Renal cortex interstitium (tissue), 11 donors: Measurements from ENCODE around the gene AKAP12. TPM values are rescaled to one million over a fixed set of nuclear protein-coding genes. Genes with fewer than 3 reads are reported as not detected.

Experiments used
- DNase-seq, 11 donors: peaks; one replicate each; pipeline ENCODE4 v3.0.0-alpha.2; 2013; ENCODE audit warnings: low read depth in 9 of 11, low spot score in 4 of 11; ENCODE audit errors: extremely low read depth in 1 of 11
- polyA plus RNA-seq, 3 donors: library from polyadenylated mRNA; unstranded; fragments of 120-200 nt; gene quantifications; one replicate each; pipeline ENCODE4 v1.2.1, GENCODE V29; 2013; ENCODE audit not compliant: insufficient read length in 3 of 3

Gene AKAP12
- polyA plus RNA-seq, 3 donors = 175 to 206 (median 194) TPM

DNA sequence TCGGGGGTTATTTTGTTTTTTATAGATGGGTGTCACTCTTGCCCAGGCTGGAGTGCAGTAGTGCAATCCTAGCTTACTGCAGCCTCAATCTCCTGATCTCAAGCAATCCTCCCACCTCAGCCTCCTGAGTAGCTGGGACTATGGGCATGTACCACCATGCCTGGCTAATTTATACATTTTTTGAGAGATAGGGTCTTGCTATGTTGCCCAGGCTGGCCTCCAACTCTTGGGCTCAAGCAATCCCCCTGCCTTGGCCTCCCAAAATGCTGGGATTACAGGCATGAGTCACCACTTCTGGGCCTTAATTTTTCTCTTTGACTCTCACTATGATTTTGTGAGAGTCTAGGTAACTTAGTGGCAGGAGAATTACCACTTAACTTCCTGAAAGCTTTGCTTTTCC, 23.3 kb downstream of the AKAP12 start:
- DNase-seq = no peak

DNA sequence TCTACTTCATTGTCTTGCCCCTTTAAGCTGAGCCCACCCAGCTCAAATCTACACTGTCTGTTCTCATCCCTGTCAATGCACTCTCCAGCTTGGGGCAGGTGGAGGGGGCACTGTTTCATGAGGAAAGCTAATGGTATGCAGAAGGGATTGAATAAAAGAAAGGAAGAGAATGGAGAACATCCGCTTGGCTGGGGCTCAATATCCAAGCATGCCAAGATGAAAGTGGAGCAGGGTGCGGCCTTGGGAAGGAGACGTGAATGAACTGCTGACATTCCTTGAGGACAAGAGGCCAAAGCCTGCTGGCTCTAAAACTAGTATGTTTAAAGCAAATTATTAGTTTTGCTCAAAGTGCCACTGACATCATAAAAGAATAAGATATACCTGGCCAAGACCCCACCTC, 24.2 kb downstream of the AKAP12 start:
- no peak for DNase-seq

DNA sequence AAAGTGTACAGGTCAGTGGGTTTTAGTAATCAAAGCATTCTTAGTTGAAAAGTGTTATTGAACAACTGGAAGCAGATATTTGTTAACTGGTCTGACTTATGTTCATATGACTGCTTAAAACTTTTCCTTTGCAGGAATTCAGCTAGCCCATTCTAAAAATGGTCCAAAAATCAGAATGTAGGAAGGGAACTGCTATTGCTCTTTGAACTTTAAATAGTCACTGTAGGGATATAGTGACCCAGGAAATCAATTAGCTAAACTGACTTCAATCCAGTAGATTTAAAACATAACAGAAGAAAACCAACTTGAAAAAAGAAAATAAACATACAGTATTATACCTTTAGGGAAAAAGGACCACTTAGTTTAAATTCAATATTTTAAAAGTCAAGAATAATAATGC, 25.5 kb downstream of the AKAP12 start:
- no peak for DNase-seq

DNA sequence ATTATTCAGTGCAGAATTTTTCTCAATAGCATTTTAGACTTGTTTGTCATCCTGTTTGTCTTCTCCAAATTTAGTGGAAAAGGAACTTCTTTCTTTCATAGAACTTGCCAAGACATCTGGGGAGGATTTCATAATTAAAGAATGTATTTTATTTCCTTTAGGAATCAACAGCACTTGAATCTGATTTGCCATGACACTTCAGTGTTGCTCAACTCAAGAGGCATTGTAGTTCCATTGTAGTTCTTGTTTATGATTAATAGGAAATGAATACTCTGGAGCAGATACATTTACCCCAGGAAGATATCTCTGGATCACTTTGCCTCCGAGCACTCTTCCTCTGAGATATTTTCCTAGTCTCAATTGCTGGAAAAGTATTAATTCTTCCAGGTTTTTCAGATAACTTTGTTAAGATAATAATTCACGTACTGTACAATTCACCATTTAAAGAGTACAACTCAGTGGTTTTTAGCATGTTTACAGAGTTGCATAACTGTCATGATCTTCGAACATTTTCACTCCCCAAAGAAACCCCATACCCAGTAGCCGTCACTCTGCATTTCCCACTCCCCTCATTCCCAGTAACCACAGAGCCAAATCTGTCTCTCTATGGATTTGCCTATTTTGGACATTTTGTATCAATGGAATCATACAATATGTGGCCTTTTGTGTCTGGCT, 29.7 kb downstream of the AKAP12 start:
- DNase-seq = no peak

DNA sequence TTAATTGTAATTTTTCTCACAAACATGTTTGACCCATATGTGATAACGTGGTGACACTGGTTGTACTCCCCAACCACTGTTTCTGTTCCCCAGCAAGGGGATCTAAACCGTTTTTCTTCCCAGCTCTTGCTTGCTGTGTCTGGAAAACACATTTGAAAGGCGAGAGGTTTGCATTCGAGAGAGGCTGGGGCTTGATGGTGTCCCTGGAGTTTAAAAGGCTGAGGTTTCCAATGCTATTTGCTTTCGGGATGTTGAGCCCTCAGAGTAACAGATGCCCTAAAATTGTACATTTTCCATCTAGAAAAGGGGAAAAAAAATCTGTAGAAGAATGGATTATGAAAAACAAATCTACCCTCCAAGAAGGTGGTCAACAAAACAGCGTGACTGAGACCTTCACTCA, 35.4 kb downstream of the AKAP12 start:
- no peak for DNase-seq

DNA sequence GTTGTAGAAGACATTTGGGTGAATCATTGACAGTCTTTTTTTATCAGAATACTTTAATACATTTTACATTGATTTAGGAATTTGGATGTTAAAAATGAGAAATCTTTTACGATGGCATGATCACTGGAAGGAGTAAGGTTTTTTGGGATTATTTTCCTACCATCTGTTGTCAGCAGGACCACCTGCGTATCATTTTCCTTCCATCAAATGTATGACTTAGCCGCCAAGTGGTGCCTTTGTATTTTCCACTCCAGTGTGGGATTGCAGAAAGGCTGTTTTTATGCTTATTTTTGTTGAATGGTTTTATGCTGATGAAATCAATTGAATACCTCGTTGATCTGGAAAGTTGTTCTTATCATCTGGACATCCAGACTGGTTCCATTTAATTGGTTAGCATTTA, 35.8 kb downstream of the AKAP12 start:
- DNase-seq = no peak

DNA sequence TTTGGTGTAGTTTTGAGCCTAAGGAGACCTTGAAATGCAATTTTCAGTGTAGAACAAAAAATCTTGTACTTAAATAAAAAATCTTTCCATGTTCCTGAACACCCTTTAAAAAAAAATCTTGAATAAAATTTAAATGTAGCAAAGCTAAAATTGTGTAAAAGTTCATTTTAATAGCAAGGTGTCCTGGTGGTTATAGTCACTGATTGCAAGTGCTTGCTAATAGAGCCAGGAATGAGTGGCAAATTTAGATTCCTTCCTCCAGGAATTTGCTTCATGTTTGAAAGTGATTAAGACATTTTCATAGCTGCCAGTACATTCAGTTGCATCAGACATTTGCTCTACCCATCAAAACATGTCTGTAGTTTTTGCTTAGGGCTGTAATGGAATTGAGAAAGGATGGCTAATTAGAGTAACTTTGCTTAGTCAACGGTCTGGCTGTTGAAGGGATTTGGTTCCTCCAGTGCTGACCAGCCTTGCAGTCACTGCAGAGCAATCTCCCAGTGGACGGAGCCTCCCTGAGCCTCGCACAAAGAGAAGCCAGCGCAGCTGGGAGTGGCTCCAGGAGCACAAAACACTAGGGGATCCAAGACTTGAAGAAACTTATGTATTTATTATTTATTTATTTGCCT, 36.5 kb downstream of the AKAP12 start:
- no peak for DNase-seq

DNA sequence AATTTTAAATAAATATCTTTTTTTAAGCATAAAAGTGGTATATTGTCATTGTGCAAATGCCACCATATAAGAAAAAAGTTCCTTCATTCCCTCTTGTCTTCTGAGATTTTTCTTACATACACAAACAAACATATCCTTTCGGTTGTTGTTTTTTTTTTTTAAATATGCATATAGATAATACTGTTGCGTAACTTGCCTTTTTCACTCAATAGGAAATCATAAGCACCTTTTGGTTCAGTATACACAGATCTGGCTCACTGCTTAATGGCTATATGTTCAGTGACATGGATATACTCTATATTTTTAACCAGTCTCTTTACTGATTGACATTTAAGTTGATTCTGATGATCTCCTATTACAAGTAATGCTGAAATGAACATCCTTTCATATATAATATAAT, 40.1 kb downstream of the AKAP12 start:
- no peak for DNase-seq

DNA sequence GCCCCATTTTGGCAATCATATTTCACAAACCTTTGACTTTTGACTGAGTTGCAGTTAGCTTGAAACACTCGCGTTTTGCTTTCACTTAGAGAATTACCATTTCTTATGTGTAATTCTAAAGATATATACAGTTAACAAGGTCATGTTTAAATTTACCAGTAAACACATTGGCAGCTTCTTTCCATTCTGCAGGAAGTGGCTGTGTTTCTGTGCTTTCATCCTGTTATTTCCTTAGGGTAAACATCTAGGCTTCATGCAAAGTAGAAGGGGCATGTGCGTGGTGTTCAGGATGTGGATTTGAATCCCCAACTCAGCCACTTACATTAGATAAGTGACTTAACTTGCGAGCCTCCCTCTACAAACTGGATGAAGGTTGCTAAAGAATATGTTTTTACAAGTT, 41.1 kb downstream of the AKAP12 start:
- no peak for DNase-seq

DNA sequence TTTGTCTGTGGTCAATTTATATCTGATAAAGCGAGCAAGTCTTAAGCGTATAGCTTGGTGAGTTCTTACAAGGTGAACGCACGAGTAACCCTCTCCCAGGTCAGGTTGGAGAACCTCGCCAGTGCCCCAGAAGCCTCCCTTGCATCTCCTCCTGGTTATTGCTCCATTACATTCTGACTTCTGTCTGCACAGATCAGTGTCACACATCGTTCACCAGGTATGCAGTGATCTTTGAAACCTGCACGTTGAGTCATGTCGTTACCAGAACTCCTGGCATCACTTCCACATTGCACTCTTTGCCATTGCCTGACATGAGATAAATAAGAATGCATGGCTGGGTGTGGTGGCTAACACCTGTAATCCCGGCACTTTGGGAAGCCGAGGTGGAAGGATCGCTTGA, 44.2 kb downstream of the AKAP12 start:
- DNase-seq = no peak

DNA sequence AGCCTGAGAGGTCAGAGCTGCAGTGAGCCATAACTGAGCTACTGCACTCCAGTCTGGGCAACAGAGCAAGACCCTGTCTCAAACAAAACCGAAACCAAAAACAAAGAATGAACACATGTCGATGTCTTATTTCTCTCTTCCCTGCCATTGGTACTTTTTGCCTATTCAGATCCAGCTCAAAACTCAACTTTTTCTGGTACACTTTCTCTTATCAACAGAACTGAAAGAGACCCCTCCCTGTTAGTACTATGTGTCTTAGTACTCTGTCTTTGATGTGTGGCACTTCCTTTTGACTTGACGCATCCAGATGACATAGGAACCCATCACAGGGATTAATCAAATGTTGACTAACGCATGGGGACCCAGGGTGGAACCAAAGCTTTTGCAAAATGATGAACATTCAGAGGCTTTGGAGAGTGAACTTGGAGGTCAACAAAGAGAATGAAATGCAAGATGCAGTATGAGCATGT, 44.8 kb downstream of the AKAP12 start:
- no peak for DNase-seq

DNA sequence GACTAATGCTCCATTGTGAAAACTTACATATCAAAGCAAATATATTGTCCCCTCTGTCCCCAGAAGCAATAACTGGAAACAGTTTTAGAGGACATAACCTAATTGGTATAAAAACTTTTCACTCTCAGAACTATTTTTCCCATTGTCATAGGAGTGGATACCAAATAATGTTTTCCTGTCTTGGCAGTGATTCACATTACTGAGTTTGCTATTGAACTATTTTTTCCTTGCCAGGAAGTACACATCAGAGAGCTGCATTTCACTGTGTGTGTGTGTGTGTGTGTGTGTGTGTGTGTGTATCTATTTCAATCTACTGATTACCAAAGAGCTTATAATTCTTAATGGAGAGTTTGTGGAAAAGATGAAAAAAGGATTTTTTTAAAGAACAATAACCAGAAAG, 45.4 kb downstream of the AKAP12 start:
- DNase-seq = peak in 2 of 11 donors; percentile 41 to 63

DNA sequence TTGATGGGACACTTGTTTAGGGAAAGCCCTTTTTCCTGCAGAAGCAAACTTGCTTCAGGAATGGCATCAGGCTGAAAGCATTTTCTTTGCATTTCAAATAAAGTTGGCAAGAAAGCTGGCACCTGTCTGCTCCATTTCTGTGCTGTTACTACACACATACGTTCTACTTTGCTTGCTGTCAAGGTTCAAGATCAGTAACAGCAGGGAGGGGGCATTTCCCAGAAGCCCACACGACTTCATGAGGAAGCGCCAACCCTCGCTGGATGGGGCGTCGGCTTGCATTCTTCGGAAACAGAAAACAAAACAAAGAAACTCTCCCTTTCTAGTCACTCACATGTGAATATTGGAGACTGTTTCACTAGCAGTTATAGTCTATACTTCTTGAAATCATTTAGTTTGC, 46.4 kb downstream of the AKAP12 start:
- no peak for DNase-seq

DNA sequence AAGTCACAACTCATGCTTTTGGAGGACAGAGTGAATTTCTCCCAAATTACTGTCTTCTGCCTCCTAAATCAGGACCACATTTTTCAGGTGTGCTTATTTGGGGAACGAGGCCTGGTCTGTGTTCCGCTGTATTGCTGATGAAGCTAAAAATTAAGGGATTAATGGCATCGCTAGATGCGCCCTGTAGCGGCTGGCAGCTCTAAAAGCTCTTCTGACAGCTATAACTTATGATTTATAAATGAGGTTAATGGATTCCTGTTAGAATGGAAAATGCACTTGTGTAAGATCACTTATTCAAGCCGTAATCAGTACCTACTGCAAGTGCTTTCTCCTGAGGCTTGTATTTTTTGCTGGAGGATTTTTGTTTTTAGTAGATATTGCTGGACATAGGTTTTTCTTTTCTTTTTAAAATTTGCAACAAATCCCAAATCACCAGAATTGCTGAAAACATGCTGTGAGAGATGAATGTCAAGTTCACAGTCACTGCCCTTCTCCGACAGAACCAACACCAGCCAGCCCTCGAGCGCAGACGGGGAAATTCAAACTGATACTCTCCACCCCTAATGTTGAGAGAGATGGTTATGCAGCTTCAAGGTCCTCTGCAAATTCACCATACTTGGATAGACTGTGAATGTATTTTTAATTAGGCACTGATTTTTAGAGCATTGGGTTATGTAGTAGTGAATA, 49.1 kb downstream of the AKAP12 start:
- no peak for DNase-seq

DNA sequence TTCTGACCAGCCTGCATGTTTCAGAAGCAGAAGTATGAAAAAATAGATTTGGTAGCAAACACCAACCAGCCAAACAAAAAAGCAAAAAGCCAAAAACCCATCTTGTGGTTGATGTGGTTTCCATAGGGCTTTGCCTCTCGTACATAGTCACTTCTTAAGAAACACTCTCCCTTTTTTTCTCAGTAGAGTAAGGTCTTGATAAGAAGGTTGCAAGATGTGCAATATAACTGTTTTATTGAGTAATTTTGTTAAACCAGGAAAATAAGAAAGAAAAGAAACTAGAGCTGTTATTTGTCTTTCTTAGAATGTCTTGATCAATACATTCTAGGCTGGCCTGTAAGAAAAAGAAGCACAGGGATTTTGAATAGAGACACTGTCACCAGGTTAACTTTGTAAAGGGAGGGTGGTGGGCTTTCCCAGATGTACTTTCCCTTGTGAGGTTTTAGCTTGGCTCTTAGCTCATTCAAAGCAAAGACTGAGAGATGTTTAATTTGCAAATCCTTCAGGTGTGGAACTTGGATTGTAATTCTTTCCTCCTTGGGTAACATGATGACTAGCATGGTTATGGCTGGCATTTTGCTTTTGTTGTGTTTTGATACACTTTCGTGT, 49.7 kb downstream of the AKAP12 start:
- no peak for DNase-seq

DNA sequence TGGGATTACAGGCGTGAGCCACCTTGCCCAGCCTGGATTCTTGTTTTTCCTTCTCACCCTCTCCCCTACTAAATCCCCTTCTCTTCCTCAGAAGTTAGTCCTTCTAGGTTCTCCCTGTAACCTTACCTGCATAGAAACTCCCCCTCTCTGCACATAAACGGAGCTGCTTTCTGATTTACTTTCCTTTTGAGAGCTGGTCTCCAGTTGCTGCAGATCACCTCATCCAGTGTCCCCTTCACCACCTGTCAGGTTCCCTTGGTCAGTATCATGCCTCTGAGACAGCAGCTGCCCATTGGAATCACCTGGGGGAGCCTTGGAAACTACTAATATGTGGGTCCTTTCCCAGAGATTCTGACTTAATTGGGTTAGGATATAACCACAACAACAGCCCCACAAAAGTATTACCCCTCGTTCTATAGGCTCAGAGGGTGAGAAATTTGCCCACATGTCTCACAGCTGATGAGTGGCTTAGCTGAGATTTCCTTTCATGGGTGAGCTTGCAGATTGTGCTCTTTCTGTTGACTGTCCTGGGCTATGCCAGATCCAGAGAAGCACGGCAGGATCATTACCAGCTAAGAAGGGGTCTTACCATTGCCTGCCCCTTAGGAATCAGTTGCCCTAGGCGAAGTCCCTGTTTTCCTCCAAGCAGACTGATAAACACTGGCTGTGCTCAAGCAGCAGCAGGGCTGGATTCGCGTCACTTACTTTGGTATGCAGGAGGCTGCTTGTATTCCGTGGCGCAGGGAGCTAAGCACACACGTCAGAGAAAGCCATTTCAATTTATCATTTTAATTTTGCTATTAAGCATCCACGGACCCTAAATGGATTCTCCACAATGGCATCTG, 51.3 kb downstream of the AKAP12 start:
- DNase-seq = peak in 7 of 11 donors; percentile 61 to 82 (median 78)

DNA sequence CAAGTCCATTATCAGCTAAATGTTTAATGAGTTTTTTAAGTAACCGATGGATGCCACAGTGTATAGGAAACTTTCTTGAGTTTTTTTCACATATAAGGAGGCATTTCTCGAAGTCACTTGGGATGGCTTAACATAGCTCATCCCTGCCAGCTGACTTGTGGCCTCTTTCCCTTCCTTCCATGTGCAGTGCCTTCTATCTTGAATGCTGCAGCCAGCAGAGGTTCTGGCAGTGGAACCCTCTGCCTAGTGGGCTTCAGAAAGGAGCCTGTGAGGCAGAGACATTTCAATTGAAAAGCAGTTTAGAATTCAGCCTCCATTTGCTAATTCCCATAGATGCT, 51.9 kb downstream of the AKAP12 start:
- no peak for DNase-seq

DNA sequence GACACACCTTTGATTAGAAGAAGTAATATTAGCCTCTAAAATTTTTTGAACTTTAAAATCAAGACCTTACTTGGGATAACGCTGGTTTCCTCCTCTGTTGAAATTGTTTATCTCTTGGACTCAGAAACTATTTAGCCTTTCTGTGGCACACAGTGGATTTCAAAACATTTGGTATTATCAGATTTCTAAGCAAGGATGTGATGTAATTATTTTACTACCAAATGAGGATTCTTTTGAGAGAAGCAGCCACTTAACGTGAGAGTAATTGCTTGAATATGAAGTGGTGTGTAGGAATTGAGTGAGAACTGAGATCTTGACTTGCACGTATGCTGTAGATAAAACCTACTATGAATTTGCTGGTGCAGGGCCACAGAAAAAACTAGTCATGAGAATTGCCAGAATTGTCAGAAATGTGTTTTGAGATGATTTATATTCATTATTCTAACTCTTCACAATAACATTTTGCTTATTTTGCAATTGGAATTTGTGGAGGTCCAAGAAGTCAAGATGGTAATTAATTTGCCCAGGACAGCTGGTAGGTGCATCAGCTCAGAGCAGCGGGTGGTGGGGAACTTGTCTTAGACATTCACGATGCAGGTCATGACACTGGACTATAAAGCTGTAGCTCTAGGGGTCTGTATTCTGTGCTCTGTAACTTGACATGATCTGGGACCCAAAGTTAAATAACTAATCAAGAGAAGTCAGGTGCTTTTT, 53.4 kb downstream of the AKAP12 start:
- no peak for DNase-seq

DNA sequence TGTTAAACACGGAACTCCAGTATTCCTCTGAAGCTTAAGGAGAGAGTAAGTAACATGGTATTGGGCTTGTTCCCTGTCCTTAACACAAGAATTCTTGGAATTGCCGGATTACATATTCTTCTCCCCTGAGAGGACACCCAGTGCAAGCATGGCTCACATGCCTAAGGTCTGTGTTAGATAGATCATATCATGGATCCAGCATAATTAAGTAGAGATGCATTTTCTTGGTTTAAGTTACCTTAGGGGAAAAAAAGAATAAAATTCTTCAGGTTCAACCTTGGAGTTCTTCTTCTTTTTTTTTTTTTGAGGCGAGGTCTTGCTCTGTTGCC, 53.9 kb downstream of the AKAP12 start:
- DNase-seq = no peak
